ENCODE measurements around the gene LTBP1. TPM values are rescaled to one million over a fixed set of nuclear protein-coding genes. Genes with fewer than 3 reads are reported as not detected.

Gene LTBP1, protein sequence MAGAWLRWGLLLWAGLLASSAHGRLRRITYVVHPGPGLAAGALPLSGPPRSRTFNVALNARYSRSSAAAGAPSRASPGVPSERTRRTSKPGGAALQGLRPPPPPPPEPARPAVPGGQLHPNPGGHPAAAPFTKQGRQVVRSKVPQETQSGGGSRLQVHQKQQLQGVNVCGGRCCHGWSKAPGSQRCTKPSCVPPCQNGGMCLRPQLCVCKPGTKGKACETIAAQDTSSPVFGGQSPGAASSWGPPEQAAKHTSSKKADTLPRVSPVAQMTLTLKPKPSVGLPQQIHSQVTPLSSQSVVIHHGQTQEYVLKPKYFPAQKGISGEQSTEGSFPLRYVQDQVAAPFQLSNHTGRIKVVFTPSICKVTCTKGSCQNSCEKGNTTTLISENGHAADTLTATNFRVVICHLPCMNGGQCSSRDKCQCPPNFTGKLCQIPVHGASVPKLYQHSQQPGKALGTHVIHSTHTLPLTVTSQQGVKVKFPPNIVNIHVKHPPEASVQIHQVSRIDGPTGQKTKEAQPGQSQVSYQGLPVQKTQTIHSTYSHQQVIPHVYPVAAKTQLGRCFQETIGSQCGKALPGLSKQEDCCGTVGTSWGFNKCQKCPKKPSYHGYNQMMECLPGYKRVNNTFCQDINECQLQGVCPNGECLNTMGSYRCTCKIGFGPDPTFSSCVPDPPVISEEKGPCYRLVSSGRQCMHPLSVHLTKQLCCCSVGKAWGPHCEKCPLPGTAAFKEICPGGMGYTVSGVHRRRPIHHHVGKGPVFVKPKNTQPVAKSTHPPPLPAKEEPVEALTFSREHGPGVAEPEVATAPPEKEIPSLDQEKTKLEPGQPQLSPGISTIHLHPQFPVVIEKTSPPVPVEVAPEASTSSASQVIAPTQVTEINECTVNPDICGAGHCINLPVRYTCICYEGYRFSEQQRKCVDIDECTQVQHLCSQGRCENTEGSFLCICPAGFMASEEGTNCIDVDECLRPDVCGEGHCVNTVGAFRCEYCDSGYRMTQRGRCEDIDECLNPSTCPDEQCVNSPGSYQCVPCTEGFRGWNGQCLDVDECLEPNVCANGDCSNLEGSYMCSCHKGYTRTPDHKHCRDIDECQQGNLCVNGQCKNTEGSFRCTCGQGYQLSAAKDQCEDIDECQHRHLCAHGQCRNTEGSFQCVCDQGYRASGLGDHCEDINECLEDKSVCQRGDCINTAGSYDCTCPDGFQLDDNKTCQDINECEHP (N-terminal part only)
- 565 and 1,048 TPM in 2 replicates for total RNA-seq

DNA sequence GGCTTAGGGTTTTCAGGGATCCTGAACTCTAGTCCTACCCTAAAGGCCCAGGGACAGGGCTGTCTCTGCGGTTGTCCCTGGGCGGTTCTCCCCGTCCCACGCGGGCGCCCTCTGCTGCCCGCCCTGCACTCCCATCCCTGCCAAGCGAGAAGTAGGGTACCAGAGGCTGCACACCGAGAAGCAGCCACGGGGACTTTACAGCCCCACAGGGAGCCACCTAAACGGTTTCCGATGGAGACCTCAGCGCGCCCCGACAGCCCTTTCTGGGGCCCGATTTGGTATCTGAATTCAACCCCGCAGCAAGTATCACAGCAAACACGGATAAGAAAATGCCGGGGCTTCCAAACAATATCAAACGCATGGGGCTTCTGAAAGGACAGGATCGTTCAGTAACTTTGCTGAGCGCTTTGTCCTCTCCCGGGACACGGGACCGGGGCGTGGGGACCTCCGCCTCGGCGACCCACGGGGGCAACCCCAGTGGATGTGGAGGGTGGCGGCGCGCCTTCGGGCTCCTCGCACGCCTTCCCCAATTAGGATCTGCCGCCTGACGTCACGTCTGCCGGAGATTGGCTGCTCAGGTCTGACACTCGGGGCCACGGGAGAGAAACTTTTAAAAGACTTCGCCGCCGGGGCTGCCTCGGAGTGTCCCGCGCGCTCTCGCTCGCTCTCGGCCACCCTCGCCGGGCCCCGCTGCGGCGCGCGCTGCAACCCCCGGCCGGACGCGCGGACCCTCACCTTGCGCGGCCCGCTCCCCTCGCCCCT is at the start of gene LTBP1:
LTBP1 (plus strand) TSS at position 640 of the 762 bp plus-strand sequence. CDS start 372 bp downstream, outside the sequence.

All from smooth muscle cell of the pulmonary artery (primary cell).